NK-92 treated with Interleukin-12 subunit alpha and Interleukin-12 subunit beta, amount 100 ng/mL, for 24 hours (cell line): ENCODE results near the gene PYGO2.

Source experiments
- DNase-seq: peaks from one replicate; lab custom pipeline; 2025; lab: John Stamatoyannopoulos, UW

The PYGO2 gene

GRCh38 chr1:154960446-154961136 is 991 bp downstream of the PYGO2 start:
- DNase-seq, result no peak

- no peak for DNase-seq
Observed at GRCh38 chr1:154959426-154959780, 2.2 kb downstream of the PYGO2 start.

GRCh38 chr1:154958681-154959425 is 2.7 kb downstream of the PYGO2 start:
- no peak for DNase-seq

GRCh38 chr1:154958036-154958435 is 3.5 kb downstream of the PYGO2 start:
- DNase-seq, result no peak

GRCh38 chr1:154957091-154957657 is 4.4 kb downstream of the PYGO2 start:
- no peak for DNase-seq

GRCh38 chr1:154956544-154956941 is 5.0 kb downstream of the PYGO2 start:
- no peak for DNase-seq

GRCh38 chr1:154955718-154956543 is 5.7 kb downstream of the PYGO2 start, which contains the start of gene PBXIP1:
TSS of gene PBXIP1 (minus strand) at chr1:154956099. CDS start at chr1:154953721, 2,378 bp downstream.
- DNase-seq, result peak; percentile 50

- peak; percentile 80 for DNase-seq
Observed at GRCh38 chr1:154955039-154955717, 6.4 kb downstream of the PYGO2 start.

- no peak for DNase-seq
Observed at GRCh38 chr1:154954541-154954940, 7.0 kb downstream of the PYGO2 start.

- DNase-seq, result no peak
Observed at GRCh38 chr1:154953611-154954038, 8.0 kb downstream of the PYGO2 start.

- no peak for DNase-seq
Observed at GRCh38 chr1:154952664-154953063, 8.9 kb downstream of the PYGO2 start.

- DNase-seq, result no peak
Observed at GRCh38 chr1:154951901-154952657, 9.5 kb downstream of the PYGO2 start.

- no peak for DNase-seq
Observed at GRCh38 chr1:154948079-154948478, 13.5 kb downstream of the PYGO2 start.

GRCh38 chr1:154945962-154946850 is 15.4 kb downstream of the PYGO2 start:
- no peak for DNase-seq

- DNase-seq, result no peak
Observed at GRCh38 chr1:154945160-154945961, 16.2 kb downstream of the PYGO2 start.

GRCh38 chr1:154944401-154945159 is 17.0 kb downstream of the PYGO2 start:
- DNase-seq, result no peak

GRCh38 chr1:154943649-154944400 is 17.8 kb downstream of the PYGO2 start:
- no peak for DNase-seq
